B cell (primary cell): Measurements from ENCODE around the gene ZNF579. TPM values are rescaled to one million over a fixed set of nuclear protein-coding genes. Genes with fewer than 3 reads are reported as not detected.

Source experiments
- ATAC-seq: fragments of 200-7000 bp; cut with Tn5 transposase; one replicate; pipeline ENCODE4 v1.10.0; 2021; ENCODE audit warnings: low read depth, mild to moderate bottlenecking, moderate number of reproducible peaks, moderate library complexity
- CTCF ChIA-PET: fragments of 350-600 bp; sonication (Branson Sonifier 250); formaldehyde crosslinking; loops from one replicate; lab custom pipeline; 2021; ENCODE audit warnings: antibody characterized with exemption, inconsistent platforms; lab: Charles Lee
- POLR2A ChIA-PET: fragments of 350-600 bp; sonication (Branson Sonifier 250); formaldehyde crosslinking; loops from one replicate; lab custom pipeline; 2021; ENCODE audit warnings: antibody characterized with exemption; lab: Charles Lee
- DNase-seq: peaks from one replicate; pipeline ENCODE4 v3.0.0; 2013
- H2AFZ ChIP-seq: 2 replicates; pipeline ENCODE4 v1.6.1; 2012; ENCODE audit warnings: mild to moderate bottlenecking, low read depth, low read length; ENCODE audit not compliant: insufficient read depth, poor library complexity, severe bottlenecking
- H3K27ac ChIP-seq, 2 donors: 1 replicate in 1 of 2; 2 replicates in 1 of 2; pipeline ENCODE4 v1.5.1; 2012 to 2013; ENCODE audit warnings: low read length in 2 of 2, mild to moderate bottlenecking in 2 of 2, moderate library complexity in 1 of 2
- H3K27me3 ChIP-seq, 4 experiments: fragments of 200-600 bp in 1 of 4; sonication (generic) in 1 of 4; replicated peaks in 1 of 4; 1 replicate in 2 of 4; 2 replicates in 2 of 4; pipeline versions ENCODE4 v1.6.1 to v1.7.0; 2013 to 2016; ENCODE audit warnings: low read length in 3 of 4, mild to moderate bottlenecking in 2 of 4, mixed read lengths in 1 of 4, moderate library complexity in 1 of 4; ENCODE audit not compliant: insufficient read depth in 4 of 4, control insufficient read depth in 3 of 4; ENCODE audit errors: control extremely low read depth in 1 of 4
- H3K36me3 ChIP-seq, 2 experiments: replicated peaks in 1 of 2; 1 replicate in 1 of 2; 2 replicates in 1 of 2; pipeline versions ENCODE4 v1.6.1 to v1.7.1; 2013; ENCODE audit warnings: low read length in 1 of 2; ENCODE audit not compliant: insufficient read depth in 2 of 2, control insufficient read depth in 1 of 2; ENCODE audit errors: control extremely low read depth in 1 of 2, extremely low read depth in 1 of 2
- H3K4me1 ChIP-seq, 2 donors: fragments of 200-600 bp in 1 of 2; sonication (generic) in 1 of 2; 1 replicate in 1 of 2; 2 replicates in 1 of 2; pipeline versions ENCODE4 v1.5.1 to v1.6.1; 2013 to 2017; ENCODE audit warnings: low read length in 2 of 2; ENCODE audit not compliant: control insufficient read depth in 2 of 2, insufficient read depth in 2 of 2
- H3K4me2 ChIP-seq: replicated peaks from 2 replicates; pipeline ENCODE3; 2012; ENCODE audit warnings: mild to moderate bottlenecking, low read depth, low read length; ENCODE audit not compliant: poor library complexity, severe bottlenecking
- H3K4me3 ChIP-seq, 5 experiments: fragments of 200-600 bp in 1 of 5; sonication (generic) in 1 of 5; 1 replicate in 3 of 5; 2 replicates in 2 of 5; pipeline versions ENCODE4 v1.5.1 to v1.7.0; 2011 to 2016; ENCODE audit warnings: low read length in 4 of 5, mild to moderate bottlenecking in 4 of 5, low read depth in 2 of 5, control low read depth in 1 of 5, moderate library complexity in 1 of 5; ENCODE audit not compliant: insufficient read depth in 1 of 5; ENCODE audit errors: control extremely low read depth in 1 of 5, extremely low read depth in 1 of 5
- H3K79me2 ChIP-seq: fragments of 200-600 bp; sonication (generic); one replicate; pipeline ENCODE4 v1.6.0; 2016; ENCODE audit warnings: low read length; ENCODE audit not compliant: control insufficient read depth, insufficient read depth
- H3K9ac ChIP-seq: fragments of 200-600 bp; sonication (generic); 2 replicates; pipeline ENCODE4 v1.6.1; 2017; ENCODE audit warnings: mild to moderate bottlenecking, low read length, moderate library complexity
- H3K9me3 ChIP-seq, 3 donors: one replicate each; pipeline versions ENCODE4 v1.6.1 to v1.7.1; 2013; ENCODE audit warnings: low read length in 2 of 3; ENCODE audit not compliant: control insufficient read depth in 2 of 3, insufficient read depth in 1 of 3; ENCODE audit errors: control extremely low read depth in 1 of 3
- H4K20me1 ChIP-seq: 2 replicates; pipeline ENCODE4 v1.6.0; 2012; ENCODE audit warnings: mild to moderate bottlenecking, low read length; ENCODE audit not compliant: insufficient read depth, control insufficient read depth, poor library complexity, severe bottlenecking
- H3K27ac Mint-ChIP-seq: one replicate; pipeline ENCODE4 v1.8.0; 2021; ENCODE audit warnings: mixed read lengths
- H3K27me3 Mint-ChIP-seq: one replicate; pipeline ENCODE4 v1.8.0; 2021; ENCODE audit warnings: mixed read lengths
- H3K4me1 Mint-ChIP-seq: one replicate; pipeline ENCODE4 v1.8.0; 2021; ENCODE audit warnings: mixed read lengths
- H3K4me3 Mint-ChIP-seq: one replicate; pipeline ENCODE4 v1.8.0; 2021; ENCODE audit warnings: mixed read lengths
- H3K9me3 Mint-ChIP-seq: one replicate; pipeline ENCODE4 v1.8.0; 2022; ENCODE audit warnings: mixed read lengths; ENCODE audit not compliant: insufficient read depth
- EZH2 ChIP-seq: IDR thresholded peaks from 2 replicates; pipeline ENCODE4 v1.6.1; 2012; ENCODE audit warnings: borderline replicate concordance, low read depth, mild to moderate bottlenecking, moderate library complexity, low read length; ENCODE audit not compliant: insufficient read depth, poor library complexity, severe bottlenecking
- WGBS: methylation state at CpG from one replicate; pipeline ENCODE4 v1.1.5; 2013; ENCODE audit warnings: missing lambda C conversion rate; ENCODE audit not compliant: insufficient coverage; 5-methylcytosine and 5-hydroxymethylcytosine counted together
- intact Hi-C: fragments of 100-400 bp; cut with micrococcal nuclease; formaldehyde crosslinking; loops from one replicate; pipeline ENCODE4 v1.10.0; 2022
- polyA plus RNA-seq: library from polyadenylated mRNA; depleted of rRNA; stranded (reverse); fragments of >200 nt; gene quantifications from 2 replicates; pipeline ENCODE4 v1.2.3, GENCODE V29; 2012
- total RNA-seq, 2 donors: library from RNA; stranded (reverse); fragments of 120-200 nt in 1 of 2; gene quantifications; 1 replicate in 1 of 2; 2 replicates in 1 of 2; pipeline versions ENCODE4 v1.2.3 to v1.2.4, GENCODE V29; 2013 to 2022
- TF ChIP-seq, protein P1 (sequence below): fragments of 200-600 bp; IDR thresholded peaks from one replicate; pipeline ENCODE4 v1.8.0; 2022; ENCODE audit warnings: antibody characterized with exemption, mild to moderate bottlenecking

Gene ZNF579
- total and polyA plus RNA-seq, 2 donors (not counting 1 experiment from before 2014, with no cell fraction given): 3.7 to 10.3 TPM

DNA sequence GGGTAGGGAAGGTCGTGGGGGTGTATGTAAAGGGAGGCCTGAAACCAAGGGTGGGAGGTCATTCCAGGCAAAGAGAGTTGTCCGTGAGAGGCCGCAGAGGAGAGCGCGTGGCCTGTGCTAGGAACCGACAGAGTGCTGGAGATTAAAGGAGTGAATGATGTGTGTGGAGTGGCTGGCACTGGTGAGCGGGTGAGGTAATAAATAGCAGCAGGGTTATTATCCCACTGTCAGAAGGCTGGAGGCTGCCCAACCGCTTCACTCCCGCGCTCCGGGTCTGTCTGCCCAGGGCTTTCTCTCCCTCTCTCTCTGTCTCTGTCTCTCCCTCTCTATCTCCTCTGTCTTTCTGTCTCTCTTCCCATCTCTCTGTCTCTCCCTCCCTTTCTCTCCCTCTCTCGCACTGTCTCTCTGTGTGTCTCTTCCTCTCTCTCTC is 17.4 kb downstream of the ZNF579 start:
- Histone ChIP-seq H2AFZ (no peak overlapping the region), H3K9me3 (peaks cover 2 to 14% (median 4%) of the 10 kb centered on the region in 3 donors), H4K20me1 (no peaks in the 10 kb centered on the region), H3K27ac (no peak overlapping the region), H3K27me3 (peaks cover 0 to 14% (median 3%) of the 10 kb centered on the region in 4 experiments), H3K79me2 (no peaks in the 10 kb centered on the region), H3K4me2 (no peak overlapping the region), H3K4me1 (no peaks in the 10 kb centered on the region), H3K9ac (no peak overlapping the region), H3K4me3 (no peak overlapping the region), H3K36me3 (no peaks in the 10 kb centered on the region)
- intact Hi-C loops: no loop called here
- Mint-ChIP-seq H3K27me3 (peaks cover 15% of the 10 kb centered on the region), H3K4me3 (no peak overlapping the region), H3K4me1 (no peaks in the 10 kb centered on the region), H3K27ac (no peak overlapping the region), H3K9me3 (no peaks in the 10 kb centered on the region)
- ChIA-PET CTCF (no interaction called here), POLR2A (no interaction called here)
- DNase-seq: no peak
- WGBS: 90% methylated on average over 12 of the region's 12 CpGs
- no peak for ATAC-seq
- TF ChIP-seq EZH2: no peak
- TF ChIP-seq, protein P1, sequence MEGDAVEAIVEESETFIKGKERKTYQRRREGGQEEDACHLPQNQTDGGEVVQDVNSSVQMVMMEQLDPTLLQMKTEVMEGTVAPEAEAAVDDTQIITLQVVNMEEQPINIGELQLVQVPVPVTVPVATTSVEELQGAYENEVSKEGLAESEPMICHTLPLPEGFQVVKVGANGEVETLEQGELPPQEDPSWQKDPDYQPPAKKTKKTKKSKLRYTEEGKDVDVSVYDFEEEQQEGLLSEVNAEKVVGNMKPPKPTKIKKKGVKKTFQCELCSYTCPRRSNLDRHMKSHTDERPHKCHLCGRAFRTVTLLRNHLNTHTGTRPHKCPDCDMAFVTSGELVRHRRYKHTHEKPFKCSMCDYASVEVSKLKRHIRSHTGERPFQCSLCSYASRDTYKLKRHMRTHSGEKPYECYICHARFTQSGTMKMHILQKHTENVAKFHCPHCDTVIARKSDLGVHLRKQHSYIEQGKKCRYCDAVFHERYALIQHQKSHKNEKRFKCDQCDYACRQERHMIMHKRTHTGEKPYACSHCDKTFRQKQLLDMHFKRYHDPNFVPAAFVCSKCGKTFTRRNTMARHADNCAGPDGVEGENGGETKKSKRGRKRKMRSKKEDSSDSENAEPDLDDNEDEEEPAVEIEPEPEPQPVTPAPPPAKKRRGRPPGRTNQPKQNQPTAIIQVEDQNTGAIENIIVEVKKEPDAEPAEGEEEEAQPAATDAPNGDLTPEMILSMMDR: no peak

DNA sequence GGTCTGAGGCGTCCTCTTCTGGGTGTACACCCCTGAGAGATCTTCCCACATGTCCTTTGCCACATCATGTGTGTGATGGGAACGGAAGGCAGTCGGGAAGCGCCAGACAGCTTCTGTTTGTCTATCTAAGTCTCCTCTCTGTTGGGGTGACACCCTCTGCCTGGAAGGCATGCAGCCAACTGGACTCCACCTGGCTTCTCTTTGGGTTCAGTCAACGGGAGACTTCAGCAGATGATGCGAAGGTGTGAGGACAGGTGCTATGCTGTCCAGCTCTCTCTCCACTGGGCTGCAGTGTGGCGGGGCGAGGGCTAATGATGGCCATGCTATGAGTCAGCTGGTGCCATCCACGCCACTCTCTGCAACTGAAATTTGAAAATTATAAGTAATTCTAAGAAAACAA is 21.0 kb downstream of the ZNF579 start:
- intact Hi-C loops: no loop called here

More for the DNA sequence above, 21.0 kb downstream of the ZNF579 start:
- no peak overlapping the region for H3K4me2 ChIP-seq
- no peaks in the 10 kb centered on the region for H4K20me1 ChIP-seq
- H3K79me2 ChIP-seq: no peaks in the 10 kb centered on the region
- no peak overlapping the region for H3K4me3 ChIP-seq
- no peak overlapping the region for H2AFZ ChIP-seq
- ATAC-seq (no peak), DNase-seq (no peak)
- no peak overlapping the region for H3K4me3 Mint-ChIP-seq
- H3K27ac ChIP-seq: no peak overlapping the region
- POLR2A ChIA-PET: interaction anchor here (0.6 kb wide), 1 partner anchor 12 kb away, joined by 3 read pairs; no protein-coding TSS in a partner anchor
- WGBS: 95% methylated on average over 7 of the region's 9 CpGs
- H3K36me3 ChIP-seq: no peaks in the 10 kb centered on the region
- peaks cover 0 to 6% (median 3%) of the 10 kb centered on the region in 4 experiments for H3K27me3 ChIP-seq
- H3K4me1 Mint-ChIP-seq: no peaks in the 10 kb centered on the region
- H3K9me3 Mint-ChIP-seq: no peaks in the 10 kb centered on the region
- TF ChIP-seq, protein P1: no peak
- no peak for TF ChIP-seq EZH2
- H3K4me1 ChIP-seq: no peaks in the 10 kb centered on the region
- peaks cover 5% of the 10 kb centered on the region for H3K27me3 Mint-ChIP-seq
- no peak overlapping the region for H3K27ac Mint-ChIP-seq
- no peak overlapping the region for H3K9ac ChIP-seq
- CTCF ChIA-PET: no interaction called here
- H3K9me3 ChIP-seq: peaks cover 2 to 12% (median 4%) of the 10 kb centered on the region in 3 donors
